NCI-H748 treated with DMSO at 0.1 percent for 48 hours (cell line): ENCODE results near the gene CDH6.
A peak's percentile ranks its signal among the peaks of the same experiment; 100 is the strongest.

Experiments
- DNase-seq: peaks from one replicate; lab custom pipeline; 2025; lab: John Stamatoyannopoulos, UW

CDH6 gene

GRCh38 chr5:31250201-31250600, 56.7 kb downstream of the CDH6 start:
- DNase-seq, result no peak

GRCh38 chr5:31251032-31251431, 57.5 kb downstream of the CDH6 start:
- DNase-seq, result no peak

GRCh38 chr5:31255041-31255440, 61.6 kb downstream of the CDH6 start:
- DNase-seq, result peak; percentile 68

GRCh38 chr5:31268256-31268655, 74.8 kb downstream of the CDH6 start:
- DNase-seq, result no peak

- DNase-seq, result no peak
These were observed 75.2 kb downstream of the CDH6 start for GRCh38 chr5:31268686-31269085.

GRCh38 chr5:31269259-31269658, 75.8 kb downstream of the CDH6 start:
- DNase-seq, result no peak

- DNase-seq, result peak; percentile 71
These were observed 76.9 kb downstream of the CDH6 start for GRCh38 chr5:31270396-31270795.

- DNase-seq, result no peak
These were observed 78.1 kb downstream of the CDH6 start for GRCh38 chr5:31271567-31271966.

GRCh38 chr5:31273161-31273560, 79.7 kb downstream of the CDH6 start:
- no peak for DNase-seq

GRCh38 chr5:31273631-31274378, 80.3 kb downstream of the CDH6 start:
- DNase-seq, result no peak

- no peak for DNase-seq
These were observed 86.7 kb downstream of the CDH6 start for GRCh38 chr5:31280210-31280609.

- no peak for DNase-seq
These were observed 89.8 kb downstream of the CDH6 start for GRCh38 chr5:31283326-31283725.

- no peak for DNase-seq
These were observed 91.5 kb downstream of the CDH6 start for GRCh38 chr5:31285025-31285424.

- DNase-seq, result no peak
These were observed 94.5 kb downstream of the CDH6 start for GRCh38 chr5:31287985-31288384.

- no peak for DNase-seq
These were observed 95.9 kb downstream of the CDH6 start for GRCh38 chr5:31289429-31289828.

- no peak for DNase-seq
These were observed 97.9 kb downstream of the CDH6 start for GRCh38 chr5:31291323-31291854.

GRCh38 chr5:31300501-31300900, 107.0 kb downstream of the CDH6 start:
- no peak for DNase-seq

GRCh38 chr5:31301833-31302232, 108.3 kb downstream of the CDH6 start:
- no peak for DNase-seq

GRCh38 chr5:31303688-31304087, 110.2 kb downstream of the CDH6 start:
- no peak for DNase-seq

GRCh38 chr5:31317665-31318064, 124.2 kb downstream of the CDH6 start:
- no peak for DNase-seq

- no peak for DNase-seq
These were observed 125.8 kb downstream of the CDH6 start for GRCh38 chr5:31319335-31319734.

GRCh38 chr5:31322946-31323345, 129.5 kb downstream of the CDH6 start:
- no peak for DNase-seq

- DNase-seq, result no peak
These were observed 131.4 kb downstream of the CDH6 start for GRCh38 chr5:31324842-31325241.
